Measurements from ENCODE around the gene EEF2K. TPM values are rescaled to one million over a fixed set of nuclear protein-coding genes. Genes with fewer than 3 reads are reported as not detected.
A peak's percentile ranks its signal among the peaks of the same experiment; 100 is the strongest.

EEF2K gene
- total RNA-seq, 3 donors from 2014 or later = 38.6 to 60.8 (median 39.7) TPM

GRCh38 chr16:22190081-22190775, 15.8 kb upstream of the EEF2K start:
- intact Hi-C loops (cut with DNase I, micrococcal nuclease) = no loop called here
- DNase-seq (peak; percentile 89 to 97 (median 92)), ATAC-seq (peak; percentile 73)
- Histone ChIP-seq H3K4me3 (peak overlapping the region; percentile 22), H3K36me3 (ENCODE audit: low read depth) (no peaks in the 10 kb centered on the region), H3K4me1 (ENCODE audit: low read depth) (peaks cover 30% of the 10 kb centered on the region), H3K9me3 (no peaks in the 10 kb centered on the region)
- peak; percentile 5 for TF ChIP-seq CTCF (IDR thresholded peaks at IDR 0.05)

- Histone ChIP-seq H3K4me1 (ENCODE audit: low read depth) (peaks cover 31% of the 10 kb centered on the region), H3K9me3 (no peaks in the 10 kb centered on the region), H3K36me3 (ENCODE audit: low read depth) (no peaks in the 10 kb centered on the region), H3K4me3 (peak overlapping the region; percentile 13)
- intact Hi-C loops (cut with DNase I, micrococcal nuclease) = no loop called here
- DNase-seq (peak; percentile 100), ATAC-seq (peak; percentile 75)
- TF ChIP-seq CTCF (IDR thresholded peaks at IDR 0.05) = peak; percentile 0
These were observed 15.1 kb upstream of the EEF2K start for GRCh38 chr16:22190776-22191531.

- intact Hi-C loops (cut with DNase I, micrococcal nuclease) = no loop called here
These were observed 14.4 kb upstream of the EEF2K start for GRCh38 chr16:22191532-22192260.

GRCh38 chr16:22192261-22193062, 13.6 kb upstream of the EEF2K start:
- intact Hi-C loops (cut with DNase I, micrococcal nuclease) = no loop called here
- Histone ChIP-seq H3K9me3 (no peaks in the 10 kb centered on the region), H3K4me3 (no peak overlapping the region), H3K4me1 (ENCODE audit: low read depth) (peaks cover 31% of the 10 kb centered on the region), H3K36me3 (ENCODE audit: low read depth) (no peaks in the 10 kb centered on the region)
- no peak for TF ChIP-seq CTCF (IDR thresholded peaks at IDR 0.05)
- ATAC-seq (no peak), DNase-seq (peak; percentile 75 to 88 (median 84))

More at GRCh38 chr16:22191532-22192260, 14.4 kb upstream of the EEF2K start:
- ATAC-seq (no peak), DNase-seq (peak in 1 of 3 donors; percentile 44)
- H3K4me3 ChIP-seq = no peak overlapping the region
- no peaks in the 10 kb centered on the region for H3K36me3 ChIP-seq (ENCODE audit: low read depth)
- peaks cover 31% of the 10 kb centered on the region for H3K4me1 ChIP-seq (ENCODE audit: low read depth)
- TF ChIP-seq CTCF (IDR thresholded peaks at IDR 0.05) = no peak
- no peaks in the 10 kb centered on the region for H3K9me3 ChIP-seq

- intact Hi-C loops (cut with DNase I, micrococcal nuclease) = no loop called here
- DNase-seq (no peak), ATAC-seq (no peak)
- Histone ChIP-seq H3K4me3 (no peak overlapping the region), H3K4me1 (ENCODE audit: low read depth) (peaks cover 31% of the 10 kb centered on the region), H3K9me3 (no peaks in the 10 kb centered on the region), H3K36me3 (ENCODE audit: low read depth) (no peaks in the 10 kb centered on the region)
- no peak for TF ChIP-seq CTCF (IDR thresholded peaks at IDR 0.05)
These were observed 13.0 kb upstream of the EEF2K start for GRCh38 chr16:22193063-22193411.

All from mucosa of descending colon (tissue), 3 donors.